Measurements from ENCODE around the gene TTLL11. TPM values are rescaled to one million over a fixed set of nuclear protein-coding genes. Genes with fewer than 3 reads are reported as not detected.

Gene TTLL11
- 3.7 TPM in 2 replicates for total RNA-seq

GRCh38 chr9:122092611-122093506, at the start of gene TTLL11:
TSS of gene TTLL11 (minus strand) at chr9:122093308. CDS start at chr9:122093148, 160 bp downstream.

Other genes with a start within 250 kb of the TTLL11 start
- gene NDUFA8, start 66.5 kb upstream of the TTLL11 start, total RNA-seq = 52.3 and 60.0 TPM in 2 replicates
- not detected in 2 replicates for gene MORN5, start 66.6 kb upstream of the TTLL11 start, total RNA-seq
- gene LHX6, start 135.6 kb upstream of the TTLL11 start, total RNA-seq = not detected in 2 replicates
- 6.2 and 6.4 TPM in 2 replicates for gene RBM18, start 171.5 kb upstream of the TTLL11 start, total RNA-seq
- 36.0 and 36.3 TPM in 2 replicates for gene MRRF, start 171.6 kb upstream of the TTLL11 start, total RNA-seq

Measured in bronchus fibroblast of lung (primary cell).